Muscle layer of colon (tissue), 2 donors: ENCODE results near the gene LCP2.

Experiments
- H3K27ac ChIP-seq: one replicate; pipeline ENCODE4 v1.7.0; 2013; ENCODE audit warnings: low read depth, mild to moderate bottlenecking, low read length, moderate library complexity
- H3K27me3 ChIP-seq, 2 donors: one replicate each; pipeline ENCODE4 v1.7.0; 2013; ENCODE audit warnings: low read length in 2 of 2, mild to moderate bottlenecking in 2 of 2; ENCODE audit not compliant: insufficient read depth in 2 of 2, control insufficient read depth in 1 of 2
- H3K36me3 ChIP-seq: one replicate; pipeline ENCODE4 v1.7.0; 2013; ENCODE audit warnings: mild to moderate bottlenecking, low read length; ENCODE audit not compliant: insufficient read depth
- H3K4me1 ChIP-seq: one replicate; pipeline ENCODE4 v1.7.0; 2013; ENCODE audit warnings: mild to moderate bottlenecking, low read length; ENCODE audit not compliant: insufficient read depth
- H3K4me3 ChIP-seq, 2 donors: one replicate each; pipeline ENCODE4 v1.7.0; 2013; ENCODE audit warnings: low read length in 2 of 2, low read depth in 1 of 2, mild to moderate bottlenecking in 1 of 2, moderate library complexity in 1 of 2
- H3K9ac ChIP-seq: one replicate; pipeline ENCODE4 v1.7.0; 2013; ENCODE audit warnings: low read length
- H3K9me3 ChIP-seq: one replicate; pipeline ENCODE4 v1.7.0; 2013; ENCODE audit warnings: mild to moderate bottlenecking, low read length
- donor health status: abdominal sarcoma.
- donor health status: Adenocarcinoma of cecum.

Gene LCP2

GRCh38 chr5:170303549-170303948 lies 6.0 kb upstream of the LCP2 start:
- Histone ChIP-seq H3K9me3 (no peaks in the 10 kb centered on the region), H3K27ac (no peak overlapping the region), H3K27me3 (no peaks in the 10 kb centered on the region), H3K4me1 (peaks cover 13% of the 10 kb centered on the region), H3K9ac (no peak overlapping the region), H3K36me3 (no peaks in the 10 kb centered on the region), H3K4me3 (no peak overlapping the region)

- Histone ChIP-seq H3K4me1 (peaks cover 13% of the 10 kb centered on the region), H3K9ac (no peak overlapping the region), H3K27ac (no peak overlapping the region), H3K36me3 (no peaks in the 10 kb centered on the region), H3K27me3 (no peaks in the 10 kb centered on the region), H3K9me3 (no peaks in the 10 kb centered on the region), H3K4me3 (no peak overlapping the region)
These were observed 5.3 kb upstream of the LCP2 start for GRCh38 chr5:170302653-170303501.

GRCh38 chr5:170301981-170302652 lies 4.5 kb upstream of the LCP2 start:
- Histone ChIP-seq H3K4me1 (peaks cover 12% of the 10 kb centered on the region), H3K27me3 (no peaks in the 10 kb centered on the region), H3K27ac (no peak overlapping the region), H3K36me3 (no peaks in the 10 kb centered on the region), H3K9ac (no peak overlapping the region), H3K4me3 (no peak overlapping the region), H3K9me3 (no peaks in the 10 kb centered on the region)

- Histone ChIP-seq H3K36me3 (no peaks in the 10 kb centered on the region), H3K27ac (no peak overlapping the region), H3K4me3 (no peak overlapping the region), H3K9me3 (no peaks in the 10 kb centered on the region), H3K27me3 (no peaks in the 10 kb centered on the region), H3K4me1 (peaks cover 8% of the 10 kb centered on the region), H3K9ac (no peak overlapping the region)
These were observed 3.6 kb upstream of the LCP2 start for GRCh38 chr5:170301149-170301548.

GRCh38 chr5:170300361-170301013 lies 2.9 kb upstream of the LCP2 start:
- H3K36me3 ChIP-seq: no peaks in the 10 kb centered on the region

GRCh38 chr5:170296935-170297588 lies 515 bp downstream of the LCP2 start:
- H3K27ac ChIP-seq: peak overlapping the region; percentile 14
- no peaks in the 10 kb centered on the region for H3K36me3 ChIP-seq
- peak overlapping the region; percentile 35 for H3K9ac ChIP-seq

More at GRCh38 chr5:170300361-170301013, 2.9 kb upstream of the LCP2 start:
- no peaks in the 10 kb centered on the region for H3K9me3 ChIP-seq
- no peak overlapping the region for H3K4me3 ChIP-seq
- H3K27ac ChIP-seq: no peak overlapping the region
- peaks cover 8% of the 10 kb centered on the region for H3K4me1 ChIP-seq
- H3K9ac ChIP-seq: no peak overlapping the region
- no peaks in the 10 kb centered on the region for H3K27me3 ChIP-seq

GRCh38 chr5:170296036-170296934 lies 1.3 kb downstream of the LCP2 start:
- H3K9ac ChIP-seq: no peak overlapping the region

More at GRCh38 chr5:170296935-170297588, 515 bp downstream of the LCP2 start:
- H3K27me3 ChIP-seq: no peaks in the 10 kb centered on the region
- H3K9me3 ChIP-seq: no peaks in the 10 kb centered on the region
- no peaks in the 10 kb centered on the region for H3K4me1 ChIP-seq
- H3K4me3 ChIP-seq: peak overlapping the region in 1 of 2 donors; percentile 21

GRCh38 chr5:170294556-170294955 lies 3.0 kb downstream of the LCP2 start:
- no peak overlapping the region for H3K9ac ChIP-seq

More at GRCh38 chr5:170296036-170296934, 1.3 kb downstream of the LCP2 start:
- H3K27ac ChIP-seq: peak overlapping the region; percentile 14
- no peaks in the 10 kb centered on the region for H3K4me1 ChIP-seq
- peak overlapping the region in 1 of 2 donors; percentile 10 for H3K4me3 ChIP-seq
- H3K27me3 ChIP-seq: no peaks in the 10 kb centered on the region
- H3K9me3 ChIP-seq: no peaks in the 10 kb centered on the region
- H3K36me3 ChIP-seq: no peaks in the 10 kb centered on the region

GRCh38 chr5:170294057-170294456 lies 3.5 kb downstream of the LCP2 start:
- H3K4me1 ChIP-seq: peaks cover 4% of the 10 kb centered on the region
- H3K4me3 ChIP-seq: no peak overlapping the region
- no peak overlapping the region for H3K27ac ChIP-seq
- H3K27me3 ChIP-seq: no peaks in the 10 kb centered on the region
- no peaks in the 10 kb centered on the region for H3K9me3 ChIP-seq
- no peak overlapping the region for H3K9ac ChIP-seq
- no peaks in the 10 kb centered on the region for H3K36me3 ChIP-seq

More at GRCh38 chr5:170294556-170294955, 3.0 kb downstream of the LCP2 start:
- Histone ChIP-seq H3K9me3 (no peaks in the 10 kb centered on the region), H3K36me3 (no peaks in the 10 kb centered on the region), H3K4me3 (no peak overlapping the region), H3K27ac (no peak overlapping the region), H3K27me3 (no peaks in the 10 kb centered on the region), H3K4me1 (no peaks in the 10 kb centered on the region)

GRCh38 chr5:170293273-170293672 lies 4.3 kb downstream of the LCP2 start:
- no peaks in the 10 kb centered on the region for H3K36me3 ChIP-seq
- no peaks in the 10 kb centered on the region for H3K27me3 ChIP-seq
- H3K9ac ChIP-seq: no peak overlapping the region
- H3K9me3 ChIP-seq: no peaks in the 10 kb centered on the region
- H3K27ac ChIP-seq: no peak overlapping the region
- no peak overlapping the region for H3K4me3 ChIP-seq
- H3K4me1 ChIP-seq: peaks cover 7% of the 10 kb centered on the region
